ENCODE data around the gene ZBTB32. TPM values are rescaled to one million over a fixed set of nuclear protein-coding genes. Genes with fewer than 3 reads are reported as not detected.

The ZBTB32 gene
- total and polyA plus RNA-seq, 9 donors: 0.41 TPM; not detected in 8

DNA sequence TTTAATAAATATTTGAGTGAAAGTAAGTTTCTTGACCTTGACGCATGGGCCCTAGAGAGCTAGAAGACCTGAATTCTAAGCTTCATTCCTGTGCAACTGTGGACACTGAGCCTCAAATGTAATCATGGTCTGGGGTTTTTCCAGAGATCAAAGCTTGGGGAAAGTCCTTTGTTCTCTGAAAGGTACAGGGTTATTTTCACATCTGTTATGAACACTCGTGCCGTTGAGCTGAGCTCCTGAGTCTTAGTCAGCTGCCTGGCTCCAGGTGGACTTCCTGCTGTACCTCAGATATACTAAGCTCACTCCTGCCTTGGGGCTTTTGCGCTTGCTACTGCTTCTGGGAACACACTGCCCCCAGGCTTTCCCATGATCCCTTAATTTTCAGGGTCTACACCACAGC lies 7.5 kb upstream of the ZBTB32 start:
- WGBS, 3 donors: 68 to 75% (median 69%) methylated on average over 4 of the region's 4 CpGs

DNA sequence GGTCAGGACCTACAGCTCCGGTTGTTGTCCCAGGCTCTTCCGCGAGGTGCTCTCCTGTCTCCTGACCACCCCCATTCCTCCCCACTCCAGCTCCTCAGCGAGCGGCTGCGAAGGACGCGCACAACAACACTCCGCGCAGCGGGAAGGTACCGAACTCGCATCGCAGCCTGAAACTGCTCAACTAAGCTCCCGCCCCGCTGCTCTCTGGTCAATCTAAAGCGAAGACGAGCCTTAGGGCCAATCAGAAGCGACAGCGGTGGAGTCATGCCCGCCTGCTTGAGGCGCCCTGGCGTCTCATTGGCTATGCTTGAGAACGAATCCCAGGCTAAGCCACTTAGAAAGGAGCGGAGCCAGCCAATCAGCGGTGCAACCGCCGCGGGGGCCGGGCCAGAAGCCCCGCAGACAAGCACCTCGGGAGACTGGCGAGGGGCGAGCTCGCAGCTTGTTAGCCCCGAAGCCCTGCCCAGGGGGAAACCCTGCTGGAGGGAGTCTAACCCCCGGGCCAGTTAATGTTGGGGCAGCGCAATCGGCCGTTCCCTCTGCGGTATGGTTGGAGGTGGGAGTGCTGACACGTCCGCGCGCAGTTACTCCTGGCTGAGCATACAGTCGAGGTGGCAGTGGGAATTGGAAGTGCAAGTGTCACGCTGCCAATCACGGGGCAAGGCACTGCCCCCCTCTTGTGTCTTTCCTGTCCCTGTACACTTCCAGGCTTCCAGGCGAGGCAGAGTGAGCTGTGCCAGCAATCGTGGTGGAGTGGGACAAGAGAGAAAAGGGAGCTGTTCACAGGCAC lies 1.9 kb upstream of the ZBTB32 start:
- Histone ChIP-seq H3K9me3 (no peaks in the 10 kb centered on the region), H3K4me3 (peak overlapping the region; percentile 53), H3K4me1 (ENCODE audit: insufficient read depth) (no peaks in the 10 kb centered on the region), H3K36me3 (no peaks in the 10 kb centered on the region), H3K27ac (no peak overlapping the region), H3K27me3 (no peaks in the 10 kb centered on the region)
- WGBS, 3 donors: 0 to 1% (median 0%) methylated on average over 34 to 50 of the region's 50 CpGs
- TF ChIP-seq POLR2A (IDR thresholded peaks at IDR 0.05) (no peak), EP300 (IDR thresholded peaks at IDR 0.05) (no peak), CTCF (IDR thresholded peaks at IDR 0.05) (no peak)
- DNase-seq: peak; percentile 89 to 95 (median 91)
- intact Hi-C loops (cut with DNase I): no loop called here

More for the DNA sequence above, 7.5 kb upstream of the ZBTB32 start:
- no peaks in the 10 kb centered on the region for H3K9me3 ChIP-seq
- H3K4me1 ChIP-seq (ENCODE audit: insufficient read depth): no peaks in the 10 kb centered on the region
- H3K27me3 ChIP-seq: no peaks in the 10 kb centered on the region
- no peak for DNase-seq
- intact Hi-C loops (cut with DNase I): loop anchor here in 2 of 4 donors (2.0 to 10.0 kb wide), 3 partner anchors 18 to 238 kb away; partner anchors contain the start of gene LRFN3 (in 2 of the 2)
- H3K36me3 ChIP-seq: no peaks in the 10 kb centered on the region
- TF ChIP-seq EP300 (IDR thresholded peaks at IDR 0.05) (no peak), CTCF (IDR thresholded peaks at IDR 0.05) (no peak), POLR2A (IDR thresholded peaks at IDR 0.05) (no peak)
- no peak overlapping the region for H3K4me3 ChIP-seq
- no peak overlapping the region for H3K27ac ChIP-seq

GRCh38 chr19:35703343-35703742 lies 1.0 kb upstream of the ZBTB32 start:
- no peaks in the 10 kb centered on the region for H3K36me3 ChIP-seq

DNA sequence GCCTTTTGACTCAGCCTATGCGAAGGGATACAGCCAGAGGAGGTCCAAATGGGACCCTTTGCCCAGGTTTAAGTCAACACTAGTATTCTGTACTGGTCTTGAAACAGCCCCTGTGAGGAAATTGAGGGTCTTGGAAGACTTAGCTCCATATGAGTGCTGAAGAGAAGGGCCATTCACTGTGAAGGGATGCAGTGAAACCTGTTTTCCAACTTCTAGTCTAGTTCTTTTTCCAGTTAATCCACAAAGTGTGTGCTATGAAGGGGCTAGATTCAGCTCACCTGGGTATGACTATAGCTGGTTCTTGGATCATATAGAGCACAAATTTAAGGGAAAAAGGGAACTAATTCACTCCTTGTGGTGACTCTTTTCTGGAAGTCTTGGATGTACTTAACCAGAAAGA lies 4.0 kb downstream of the ZBTB32 start:
- Histone ChIP-seq H3K9me3 (no peaks in the 10 kb centered on the region), H3K4me3 (no peak overlapping the region), H3K4me1 (ENCODE audit: insufficient read depth) (no peaks in the 10 kb centered on the region), H3K36me3 (no peaks in the 10 kb centered on the region), H3K27me3 (no peaks in the 10 kb centered on the region), H3K27ac (no peak overlapping the region)
- DNase-seq: no peak
- TF ChIP-seq POLR2A (IDR thresholded peaks at IDR 0.05) (no peak), EP300 (IDR thresholded peaks at IDR 0.05) (no peak), CTCF (IDR thresholded peaks at IDR 0.05) (no peak)
- 79 to 90% (median 86%) methylated on average over 1 of the region's 1 CpG for WGBS, 3 donors
- intact Hi-C loops (cut with DNase I): no loop called here

More at GRCh38 chr19:35703343-35703742, 1.0 kb upstream of the ZBTB32 start:
- Histone ChIP-seq H3K4me3 (no peak overlapping the region), H3K27me3 (no peaks in the 10 kb centered on the region), H3K4me1 (ENCODE audit: insufficient read depth) (no peaks in the 10 kb centered on the region), H3K27ac (no peak overlapping the region), H3K9me3 (no peaks in the 10 kb centered on the region)
- 35 to 56% (median 44%) methylated on average over 9 of the region's 9 CpGs for WGBS, 3 donors
- DNase-seq: no peak
- intact Hi-C loops (cut with DNase I): no loop called here
- no peak for TF ChIP-seq POLR2A (IDR thresholded peaks at IDR 0.05)
- no peak for TF ChIP-seq EP300 (IDR thresholded peaks at IDR 0.05)
- TF ChIP-seq CTCF (IDR thresholded peaks at IDR 0.05): no peak

Measured in ovary (tissue), 9 donors.